K562 (cell line): Measurements from ENCODE around the gene ARID3A. TPM values are rescaled to one million over a fixed set of nuclear protein-coding genes. Genes with fewer than 3 reads are reported as not detected.

Source experiments
- CTBP1 ChIP-seq: fragments of 450-650 bp; IDR thresholded peaks from 2 replicates; pipeline ENCODE4 v1.6.1; 2016; ENCODE audit warnings: borderline replicate concordance
- ELF1 ChIP-seq: fragments of 200-800 bp; sonication (Bioruptor generic); IDR thresholded peaks from 2 replicates; pipeline ENCODE4 v1.6.1; 2016; ENCODE audit warnings: missing genetic modification characterization, missing compliant biosample characterization
- ELF2 ChIP-seq: fragments of 250-450 bp; sonication (Bioruptor Pico); IDR thresholded peaks from 2 replicates; pipeline ENCODE4 v1.5.0; 2021; ENCODE audit warnings: mild to moderate bottlenecking
- HDAC1 ChIP-seq, 2 experiments: fragments of 450-650 bp; IDR thresholded peaks; 2 replicates each; pipeline ENCODE4 v1.6.1; 2016 to 2017; ENCODE audit warnings: inconsistent platforms in 1 of 2, mild to moderate bottlenecking in 1 of 2, moderate library complexity in 1 of 2
- HDAC8 ChIP-seq: fragments of 450-650 bp; IDR thresholded peaks from 2 replicates; pipeline ENCODE4 v1.6.1; 2016; ENCODE audit warnings: mild to moderate bottlenecking, missing genetic modification characterization, moderate library complexity, missing compliant biosample characterization
- HMG20B ChIP-seq: fragments of 250-450 bp; sonication (Bioruptor Pico); IDR thresholded peaks from 2 replicates; pipeline ENCODE4 v1.5.0; 2021; ENCODE audit warnings: mild to moderate bottlenecking
- MAZ ChIP-seq, 2 experiments: fragments of 450-650 bp in 1 of 2; sonication (generic) in 1 of 2; formaldehyde crosslinking; IDR thresholded peaks in 1 of 2; conservative IDR thresholded peaks in 1 of 2; 2 replicates each; pipeline versions ENCODE4 v1.4.0 to v1.5.0; 2020; ENCODE audit warnings: mild to moderate bottlenecking in 1 of 2, missing genetic modification reagents in 1 of 2
- NBN ChIP-seq: fragments of 450-650 bp; IDR thresholded peaks from 2 replicates; pipeline ENCODE4 v1.6.1; 2016; ENCODE audit warnings: low read depth, mild to moderate bottlenecking
- RAD51 ChIP-seq: fragments of 450-650 bp; IDR thresholded peaks from 2 replicates; pipeline ENCODE4 v1.7.1; 2016; ENCODE audit warnings: low read depth, mild to moderate bottlenecking, borderline replicate concordance
- SOX6 ChIP-seq: fragments of 450-650 bp; IDR thresholded peaks from 2 replicates; pipeline ENCODE4 v1.6.1; 2014; ENCODE audit warnings: mild to moderate bottlenecking
- SRSF7 ChIP-seq: fragments of 200-400 bp; formaldehyde crosslinking; optimal IDR thresholded peaks from 2 replicates; pipeline ENCODE3; 2017; ENCODE audit warnings: mild to moderate bottlenecking, low read depth, low read length
- ZNF165 ChIP-seq: fragments of 250-450 bp; sonication (Bioruptor Pico); IDR thresholded peaks from 2 replicates; pipeline ENCODE4 v1.4.0; 2020; ENCODE audit warnings: borderline replicate concordance
- polyA plus RNA-seq, 8 experiments: library from polyadenylated mRNA; depleted of rRNA in 4 of 8; stranded (reverse) in 5 of 8; unstranded in 3 of 8; fragments of >200 nt; fragmentation: Nextera tagmentation in 2 of 8; fragmentation: Illumina TruSeq in 1 of 8; extraction: Ambion mirVana in 2 of 8; extraction: Trizol in 1 of 8; gene quantifications; 2 replicates each; pipeline versions ENCODE4 v1.2.1 to v1.2.3, GENCODE V29; 2011 to 2014; ENCODE audit warnings: inconsistent platforms in 1 of 8, missing spikeins in 1 of 8
- total RNA-seq, 7 experiments: library from RNA; depleted of rRNA in 6 of 7; stranded (reverse); fragments of >200 nt in 6 of 7; fragmentation: Illumina TruSeq in 2 of 7; extraction: Trizol in 2 of 7; gene quantifications; 2 replicates each; pipeline versions ENCODE4 v1.2.1 to v1.2.3, GENCODE V29; 2011 to 2021; ENCODE audit warnings: low replicate concordance in 1 of 7
- TF ChIP-seq, protein P1 (sequence below), 2 experiments: fragments of 450-650 bp; IDR thresholded peaks; 2 replicates each; pipeline ENCODE4 v1.6.1; 2016; ENCODE audit warnings: mild to moderate bottlenecking in 2 of 2, borderline replicate concordance in 1 of 2, low read depth in 1 of 2, moderate library complexity in 1 of 2
- TF ChIP-seq, protein P2 (sequence below): fragments of 450-650 bp; formaldehyde crosslinking; IDR thresholded peaks from 2 replicates; pipeline ENCODE4 v1.4.0; 2022; ENCODE audit warnings: mild to moderate bottlenecking, moderate library complexity
- TF ChIP-seq, protein P3 (sequence below): fragments of 250-450 bp; sonication (Bioruptor Pico); IDR thresholded peaks from 2 replicates; pipeline ENCODE4 v1.4.0; 2020; ENCODE audit warnings: mild to moderate bottlenecking, moderate library complexity, borderline replicate concordance
- TF ChIP-seq, protein P4 (sequence below): fragments of 250-450 bp; sonication (Bioruptor Pico); IDR thresholded peaks from 2 replicates; pipeline ENCODE4 v1.4.0; 2020; ENCODE audit warnings: borderline replicate concordance

The ARID3A gene
- total and polyA plus RNA-seq, 9 of the 15 experiments (the other 6 are each of a cell fraction or from before 2014, with no cell fraction given) = 1.4 to 118 (median 31.2) TPM

DNA sequence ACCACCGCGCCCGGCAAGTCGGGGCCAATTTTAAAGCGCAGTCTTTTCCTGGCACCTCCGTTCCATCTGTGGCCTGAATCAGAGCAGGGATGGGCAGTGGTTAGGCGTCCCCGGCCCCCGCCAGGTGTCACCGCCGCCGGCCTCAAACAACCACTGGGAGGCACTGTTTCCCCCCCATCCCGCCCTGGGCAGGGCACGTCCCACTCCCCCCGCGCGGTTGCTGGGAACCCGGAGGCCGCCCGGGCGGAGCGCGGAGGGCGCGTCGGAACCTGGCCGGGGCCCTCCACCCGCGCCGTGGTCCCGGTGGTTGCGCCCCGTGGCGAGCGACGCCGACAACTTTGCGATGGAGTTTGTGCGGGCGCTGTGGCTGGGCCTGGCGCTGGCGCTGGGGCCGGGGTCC, 74.3 kb downstream of the ARID3A start, which contains the start of gene GRIN3B (continued):
- TF ChIP-seq, protein P1, sequence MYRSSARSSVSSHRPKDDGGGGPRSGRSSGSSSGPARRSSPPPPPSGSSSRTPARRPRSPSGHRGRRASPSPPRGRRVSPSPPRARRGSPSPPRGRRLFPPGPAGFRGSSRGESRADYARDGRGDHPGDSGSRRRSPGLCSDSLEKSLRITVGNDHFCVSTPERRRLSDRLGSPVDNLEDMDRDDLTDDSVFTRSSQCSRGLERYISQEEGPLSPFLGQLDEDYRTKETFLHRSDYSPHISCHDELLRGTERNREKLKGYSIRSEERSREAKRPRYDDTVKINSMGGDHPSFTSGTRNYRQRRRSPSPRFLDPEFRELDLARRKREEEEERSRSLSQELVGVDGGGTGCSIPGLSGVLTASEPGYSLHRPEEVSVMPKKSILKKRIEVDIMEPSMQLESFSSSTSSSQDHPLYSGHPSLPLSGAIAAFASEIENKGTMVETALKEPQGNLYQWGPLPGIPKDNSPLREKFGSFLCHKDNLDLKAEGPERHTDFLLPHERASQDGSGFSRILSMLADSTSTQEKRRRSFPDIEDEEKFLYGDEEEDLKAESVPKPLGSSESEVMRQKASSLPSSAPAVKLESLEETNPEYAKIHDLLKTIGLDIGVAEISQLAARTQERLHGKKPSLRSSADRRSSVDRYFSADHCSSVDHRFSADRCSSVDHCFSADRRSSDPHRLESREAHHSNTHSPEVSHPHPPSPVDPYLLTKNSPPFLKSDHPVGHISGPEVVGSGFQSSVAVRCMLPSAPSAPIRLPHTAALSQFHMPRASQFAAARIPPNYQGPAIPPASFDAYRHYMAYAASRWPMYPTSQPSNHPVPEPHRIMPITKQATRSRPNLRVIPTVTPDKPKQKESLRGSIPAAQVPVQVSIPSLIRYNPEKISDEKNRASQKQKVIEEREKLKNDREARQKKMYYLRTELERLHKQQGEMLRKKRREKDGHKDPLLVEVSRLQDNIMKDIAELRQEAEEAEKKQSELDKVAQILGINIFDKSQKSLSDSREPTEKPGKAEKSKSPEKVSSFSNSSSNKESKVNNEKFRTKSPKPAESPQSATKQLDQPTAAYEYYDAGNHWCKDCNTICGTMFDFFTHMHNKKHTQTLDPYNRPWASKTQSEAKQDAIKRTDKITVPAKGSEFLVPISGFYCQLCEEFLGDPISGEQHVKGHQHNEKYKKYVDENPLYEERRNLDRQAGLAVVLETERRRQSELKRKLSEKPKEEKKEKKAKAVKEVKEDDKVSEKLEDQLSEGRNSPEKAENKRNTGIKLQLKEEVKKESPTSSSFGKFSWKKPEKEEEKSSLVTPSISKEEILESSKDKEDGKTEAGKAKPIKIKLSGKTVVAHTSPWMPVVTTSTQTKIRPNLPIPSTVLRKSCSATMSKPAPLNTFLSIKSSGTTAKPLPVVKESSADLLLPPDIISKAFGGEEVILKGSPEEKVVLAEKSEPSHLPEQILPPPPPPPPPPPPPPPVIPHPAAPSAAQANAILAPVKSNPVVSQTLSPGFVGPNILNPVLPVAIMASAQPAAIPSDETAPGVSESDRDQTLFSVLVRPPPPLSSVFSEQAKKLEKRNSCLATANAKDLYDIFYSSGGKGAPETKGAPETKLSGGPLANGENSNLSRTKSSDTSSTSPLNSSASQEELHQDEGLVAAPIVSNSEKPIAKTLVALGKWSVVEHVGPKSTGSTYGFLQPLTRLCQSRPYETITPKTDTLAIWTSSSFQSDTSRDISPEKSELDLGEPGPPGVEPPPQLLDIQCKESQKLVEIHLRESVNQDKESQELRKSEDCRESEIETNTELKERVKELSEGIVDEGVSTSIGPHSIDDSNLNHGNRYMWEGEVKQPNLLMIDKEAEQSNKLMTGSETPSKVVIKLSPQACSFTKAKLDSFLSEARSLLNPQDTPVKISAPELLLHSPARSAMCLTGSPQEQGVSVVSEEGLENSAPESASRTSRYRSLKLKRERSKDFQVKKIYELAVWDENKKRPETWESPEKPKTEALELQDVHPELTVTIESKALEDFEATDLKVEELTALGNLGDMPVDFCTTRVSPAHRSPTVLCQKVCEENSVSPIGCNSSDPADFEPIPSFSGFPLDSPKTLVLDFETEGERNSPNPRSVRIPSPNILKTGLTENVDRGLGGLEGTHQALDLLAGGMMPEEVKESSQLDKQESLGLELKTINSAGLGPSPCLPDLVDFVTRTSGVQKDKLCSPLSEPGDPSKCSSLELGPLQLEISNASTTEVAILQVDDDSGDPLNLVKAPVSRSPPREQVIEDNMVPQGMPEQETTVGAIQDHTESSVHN (IDR thresholded peaks at IDR 0.05; ENCODE audit: borderline replicate concordance in 1 of 2, low read depth in 1 of 2) = no peak
- TF ChIP-seq ZNF165 (CRISPR knock-in tag) = no peak
- TF ChIP-seq MAZ (CRISPR knock-in tag; conservative IDR thresholded peaks at IDR 0.05 in 1 of 2, IDR thresholded peaks at IDR 0.05 in 1 of 2) = peak; percentile 70 to 87
- no peak for TF ChIP-seq NBN
- no peak for TF ChIP-seq ELF1 (tag)
- 0 out of 2 replicates have a peak, but pooled peaks have one; percentile 52 for TF ChIP-seq CTBP1
- no peak for TF ChIP-seq SOX6
- no peak for TF ChIP-seq ELF2 (CRISPR knock-in tag)
- TF ChIP-seq, protein P2, sequence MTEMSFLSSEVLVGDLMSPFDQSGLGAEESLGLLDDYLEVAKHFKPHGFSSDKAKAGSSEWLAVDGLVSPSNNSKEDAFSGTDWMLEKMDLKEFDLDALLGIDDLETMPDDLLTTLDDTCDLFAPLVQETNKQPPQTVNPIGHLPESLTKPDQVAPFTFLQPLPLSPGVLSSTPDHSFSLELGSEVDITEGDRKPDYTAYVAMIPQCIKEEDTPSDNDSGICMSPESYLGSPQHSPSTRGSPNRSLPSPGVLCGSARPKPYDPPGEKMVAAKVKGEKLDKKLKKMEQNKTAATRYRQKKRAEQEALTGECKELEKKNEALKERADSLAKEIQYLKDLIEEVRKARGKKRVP (CRISPR knock-in tag) = no peak
- no peak for TF ChIP-seq RAD51
- TF ChIP-seq HDAC1 (IDR thresholded peaks at IDR 0.05) = no peak
- no peak for TF ChIP-seq HMG20B (CRISPR knock-in tag)
- TF ChIP-seq, protein P3, sequence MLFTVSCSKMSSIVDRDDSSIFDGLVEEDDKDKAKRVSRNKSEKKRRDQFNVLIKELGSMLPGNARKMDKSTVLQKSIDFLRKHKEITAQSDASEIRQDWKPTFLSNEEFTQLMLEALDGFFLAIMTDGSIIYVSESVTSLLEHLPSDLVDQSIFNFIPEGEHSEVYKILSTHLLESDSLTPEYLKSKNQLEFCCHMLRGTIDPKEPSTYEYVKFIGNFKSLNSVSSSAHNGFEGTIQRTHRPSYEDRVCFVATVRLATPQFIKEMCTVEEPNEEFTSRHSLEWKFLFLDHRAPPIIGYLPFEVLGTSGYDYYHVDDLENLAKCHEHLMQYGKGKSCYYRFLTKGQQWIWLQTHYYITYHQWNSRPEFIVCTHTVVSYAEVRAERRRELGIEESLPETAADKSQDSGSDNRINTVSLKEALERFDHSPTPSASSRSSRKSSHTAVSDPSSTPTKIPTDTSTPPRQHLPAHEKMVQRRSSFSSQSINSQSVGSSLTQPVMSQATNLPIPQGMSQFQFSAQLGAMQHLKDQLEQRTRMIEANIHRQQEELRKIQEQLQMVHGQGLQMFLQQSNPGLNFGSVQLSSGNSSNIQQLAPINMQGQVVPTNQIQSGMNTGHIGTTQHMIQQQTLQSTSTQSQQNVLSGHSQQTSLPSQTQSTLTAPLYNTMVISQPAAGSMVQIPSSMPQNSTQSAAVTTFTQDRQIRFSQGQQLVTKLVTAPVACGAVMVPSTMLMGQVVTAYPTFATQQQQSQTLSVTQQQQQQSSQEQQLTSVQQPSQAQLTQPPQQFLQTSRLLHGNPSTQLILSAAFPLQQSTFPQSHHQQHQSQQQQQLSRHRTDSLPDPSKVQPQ (CRISPR knock-in tag) = no peak
- TF ChIP-seq SRSF7 = no peak
- no peak for TF ChIP-seq HDAC8
- TF ChIP-seq, protein P4, sequence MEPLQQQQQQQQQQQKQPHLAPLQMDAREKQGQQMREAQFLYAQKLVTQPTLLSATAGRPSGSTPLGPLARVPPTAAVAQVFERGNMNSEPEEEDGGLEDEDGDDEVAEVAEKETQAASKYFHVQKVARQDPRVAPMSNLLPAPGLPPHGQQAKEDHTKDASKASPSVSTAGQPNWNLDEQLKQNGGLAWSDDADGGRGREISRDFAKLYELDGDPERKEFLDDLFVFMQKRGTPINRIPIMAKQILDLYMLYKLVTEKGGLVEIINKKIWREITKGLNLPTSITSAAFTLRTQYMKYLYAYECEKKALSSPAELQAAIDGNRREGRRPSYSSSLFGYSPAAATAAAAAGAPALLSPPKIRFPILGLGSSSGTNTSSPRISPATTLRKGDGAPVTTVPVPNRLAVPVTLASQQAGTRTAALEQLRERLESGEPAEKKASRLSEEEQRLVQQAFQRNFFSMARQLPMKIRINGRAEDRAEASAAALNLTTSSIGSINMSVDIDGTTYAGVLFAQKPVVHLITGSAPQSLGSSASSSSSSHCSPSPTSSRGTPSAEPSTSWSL = no peak
